HepG2 (cell line): ENCODE results near the gene LRRC27. TPM values are rescaled to one million over a fixed set of nuclear protein-coding genes. Genes with fewer than 3 reads are reported as not detected.

Experiments used
- DPF2 ChIP-seq: sonication (generic); formaldehyde crosslinking; IDR thresholded peaks from 2 replicates; pipeline ENCODE4 v1.4.0; 2020; ENCODE audit warnings: mild to moderate bottlenecking, low read depth, missing genetic modification reagents, borderline replicate concordance
- HBP1 ChIP-seq: IDR thresholded peaks from 2 replicates; pipeline ENCODE4 v1.6.1; 2016; ENCODE audit warnings: low read depth, control low read depth
- HES4 ChIP-seq: sonication (generic); formaldehyde crosslinking; IDR thresholded peaks from 2 replicates; pipeline ENCODE4 v1.9.0; 2021; ENCODE audit warnings: mild to moderate bottlenecking, missing genetic modification reagents, borderline replicate concordance
- JUND ChIP-seq: sonication (generic); formaldehyde crosslinking; IDR thresholded peaks from 2 replicates; pipeline ENCODE4 v1.8.0; 2022; ENCODE audit warnings: mild to moderate bottlenecking, missing genetic modification reagents
- MIER2 ChIP-seq: IDR thresholded peaks from 2 replicates; pipeline ENCODE4 v1.6.1; 2016; ENCODE audit warnings: missing biosample characterization, missing genetic modification reagents
- NFYC ChIP-seq: IDR thresholded peaks from 2 replicates; pipeline ENCODE4 v1.6.1; 2016; ENCODE audit warnings: missing genetic modification reagents, missing compliant biosample characterization
- PITX1 ChIP-seq: sonication (generic); formaldehyde crosslinking; IDR thresholded peaks from 2 replicates; pipeline ENCODE4 v1.5.1; 2020; ENCODE audit warnings: mild to moderate bottlenecking, missing genetic modification reagents
- REST ChIP-seq, 2 experiments: IDR thresholded peaks; 2 replicates each; pipeline ENCODE4 v1.6.1; 2011 to 2012; ENCODE audit warnings: low read length in 2 of 2, borderline replicate concordance in 1 of 2, low read depth in 1 of 2, mild to moderate bottlenecking in 1 of 2, moderate library complexity in 1 of 2
- TFDP2 ChIP-seq: sonication (generic); formaldehyde crosslinking; IDR thresholded peaks from 2 replicates; pipeline ENCODE4 v1.4.0; 2020; ENCODE audit warnings: missing genetic modification reagents
- ZNF282 ChIP-seq: fragments of 450-650 bp; IDR thresholded peaks from 2 replicates; pipeline ENCODE4 v1.6.1; 2018; ENCODE audit not compliant: partially characterized antibody
- ZNF296 ChIP-seq: sonication (generic); formaldehyde crosslinking; conservative IDR thresholded peaks from 2 replicates; pipeline ENCODE4 v1.5.0; 2020; ENCODE audit warnings: mild to moderate bottlenecking, missing genetic modification reagents
- ZNF703 ChIP-seq: sonication (generic); formaldehyde crosslinking; IDR thresholded peaks from 2 replicates; pipeline ENCODE4 v1.5.1; 2020; ENCODE audit warnings: missing genetic modification reagents, mild to moderate bottlenecking, moderate library complexity, borderline replicate concordance
- polyA plus RNA-seq, 8 experiments: library from polyadenylated mRNA; depleted of rRNA in 3 of 8; stranded (reverse) in 7 of 8; unstranded in 1 of 8; fragments of >200 nt; fragmentation: Illumina TruSeq in 4 of 8; extraction: Trizol in 4 of 8; gene quantifications; 2 replicates each; pipeline versions ENCODE4 v1.2.1 to v1.2.3, GENCODE V29; 2011 to 2016; ENCODE audit warnings: low read depth in 4 of 8, missing spikeins in 1 of 8, mixed read lengths in 1 of 8; ENCODE audit not compliant: insufficient read depth in 1 of 8
- total RNA-seq, 5 experiments: library from RNA; depleted of rRNA; stranded (reverse); fragments of >200 nt; fragmentation: Illumina TruSeq; extraction: Trizol; gene quantifications; 2 replicates each; pipeline ENCODE4 v1.2.3, GENCODE V29; 2016; ENCODE audit warnings: low read depth in 1 of 5
- TF ChIP-seq, protein P1 (sequence below): sonication (generic); formaldehyde crosslinking; IDR thresholded peaks from 2 replicates; pipeline ENCODE4 v1.4.0; 2020; ENCODE audit warnings: missing genetic modification reagents
- TF ChIP-seq, protein P2 (sequence below): sonication (generic); formaldehyde crosslinking; IDR thresholded peaks from 2 replicates; pipeline ENCODE4 v1.8.0; 2022; ENCODE audit warnings: missing genetic modification reagents, mild to moderate bottlenecking, borderline replicate concordance
- TF ChIP-seq, protein P3 (sequence below): IDR thresholded peaks from 2 replicates; pipeline ENCODE4 v1.6.1; 2016
- TF ChIP-seq, protein P4 (sequence below): sonication (generic); formaldehyde crosslinking; IDR thresholded peaks from 2 replicates; pipeline ENCODE4 v1.8.0; 2022; ENCODE audit warnings: missing genetic modification reagents, low read depth, mild to moderate bottlenecking, borderline replicate concordance

LRRC27 gene
- total and polyA plus RNA-seq, 2 of the 13 experiments (the other 11 are each of a cell fraction or from before 2014, with no cell fraction given), result 4.2 to 4.6 TPM

DNA sequence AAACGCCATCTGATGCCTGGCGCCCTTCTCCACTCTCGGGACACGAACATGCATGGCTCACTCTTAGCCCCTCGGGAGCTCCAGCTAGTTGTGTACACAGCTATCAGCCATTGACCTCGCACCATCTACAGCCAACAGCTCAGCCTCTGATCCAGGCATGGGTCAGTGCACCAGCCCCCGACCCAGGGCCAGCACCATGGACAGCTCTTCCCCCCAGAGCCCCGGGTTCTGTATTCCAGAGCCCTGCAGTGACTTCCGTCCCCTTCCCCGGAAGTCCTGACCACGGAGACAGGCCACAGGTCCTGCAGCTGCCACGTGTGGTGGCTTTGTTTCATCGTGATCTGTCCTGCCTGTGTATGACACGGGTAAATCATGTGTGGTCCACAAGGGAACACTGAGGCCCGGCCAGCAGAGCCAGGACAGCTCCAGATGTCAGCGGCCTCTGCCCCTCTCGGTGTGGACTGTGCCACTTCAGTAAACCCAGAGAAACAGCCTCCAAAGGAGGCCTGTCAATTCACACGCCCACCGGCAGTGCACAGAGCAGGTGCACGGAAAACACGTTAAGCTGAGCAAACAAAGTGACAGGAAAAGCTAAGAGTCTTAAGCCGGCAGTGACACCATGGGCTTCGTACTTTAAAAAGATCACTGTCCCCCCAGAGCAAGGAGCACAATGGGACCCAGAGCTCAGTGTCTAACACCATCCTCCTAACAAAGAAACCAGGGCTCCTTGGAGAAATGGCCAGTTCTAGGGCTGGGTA, 37.3 kb upstream of the LRRC27 start (continued):
- TF ChIP-seq TFDP2 (CRISPR knock-in tag) (no peak), ZNF296 (peak; percentile 47; the same call in 1 of the 2 replicates), PITX1 (CRISPR knock-in tag) (0 out of 2 replicates have a peak, but pooled peaks have one; percentile 36), ZNF282 (no peak), HES4 (CRISPR knock-in tag) (peak; percentile 71; the same call in 1 of the 2 replicates), ZNF703 (CRISPR knock-in tag) (no peak), REST (IDR thresholded peaks at IDR 0.05; ENCODE audit: borderline replicate concordance in 1 of 2, low read depth in 1 of 2, low read length in 2 of 2) (peak in 1 of 2 experiments; percentile 98), NFYC (CRISPR knock-in tag) (no peak), DPF2 (CRISPR knock-in tag) (no peak), JUND (CRISPR knock-in tag) (no peak), MIER2 (peak; percentile 96), HBP1 (0 out of 2 replicates have a peak, but pooled peaks have one; percentile 61)
- TF ChIP-seq, protein P1, sequence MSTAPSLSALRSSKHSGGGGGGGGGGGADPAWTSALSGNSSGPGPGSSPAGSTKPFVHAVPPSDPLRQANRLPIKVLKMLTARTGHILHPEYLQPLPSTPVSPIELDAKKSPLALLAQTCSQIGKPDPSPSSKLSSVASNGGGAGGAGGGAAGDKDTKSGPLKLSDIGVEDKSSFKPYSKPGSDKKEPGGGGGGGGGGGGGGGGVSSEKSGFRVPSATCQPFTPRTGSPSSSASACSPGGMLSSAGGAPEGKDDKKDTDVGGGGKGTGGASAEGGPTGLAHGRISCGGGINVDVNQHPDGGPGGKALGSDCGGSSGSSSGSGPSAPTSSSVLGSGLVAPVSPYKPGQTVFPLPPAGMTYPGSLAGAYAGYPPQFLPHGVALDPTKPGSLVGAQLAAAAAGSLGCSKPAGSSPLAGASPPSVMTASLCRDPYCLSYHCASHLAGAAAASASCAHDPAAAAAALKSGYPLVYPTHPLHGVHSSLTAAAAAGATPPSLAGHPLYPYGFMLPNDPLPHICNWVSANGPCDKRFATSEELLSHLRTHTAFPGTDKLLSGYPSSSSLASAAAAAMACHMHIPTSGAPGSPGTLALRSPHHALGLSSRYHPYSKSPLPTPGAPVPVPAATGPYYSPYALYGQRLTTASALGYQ (CRISPR knock-in tag), result no peak
- TF ChIP-seq, protein P2, sequence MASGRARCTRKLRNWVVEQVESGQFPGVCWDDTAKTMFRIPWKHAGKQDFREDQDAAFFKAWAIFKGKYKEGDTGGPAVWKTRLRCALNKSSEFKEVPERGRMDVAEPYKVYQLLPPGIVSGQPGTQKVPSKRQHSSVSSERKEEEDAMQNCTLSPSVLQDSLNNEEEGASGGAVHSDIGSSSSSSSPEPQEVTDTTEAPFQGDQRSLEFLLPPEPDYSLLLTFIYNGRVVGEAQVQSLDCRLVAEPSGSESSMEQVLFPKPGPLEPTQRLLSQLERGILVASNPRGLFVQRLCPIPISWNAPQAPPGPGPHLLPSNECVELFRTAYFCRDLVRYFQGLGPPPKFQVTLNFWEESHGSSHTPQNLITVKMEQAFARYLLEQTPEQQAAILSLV (CRISPR knock-in tag), result 0 out of 2 replicates have a peak, but pooled peaks have one; percentile 37
- TF ChIP-seq, protein P3, sequence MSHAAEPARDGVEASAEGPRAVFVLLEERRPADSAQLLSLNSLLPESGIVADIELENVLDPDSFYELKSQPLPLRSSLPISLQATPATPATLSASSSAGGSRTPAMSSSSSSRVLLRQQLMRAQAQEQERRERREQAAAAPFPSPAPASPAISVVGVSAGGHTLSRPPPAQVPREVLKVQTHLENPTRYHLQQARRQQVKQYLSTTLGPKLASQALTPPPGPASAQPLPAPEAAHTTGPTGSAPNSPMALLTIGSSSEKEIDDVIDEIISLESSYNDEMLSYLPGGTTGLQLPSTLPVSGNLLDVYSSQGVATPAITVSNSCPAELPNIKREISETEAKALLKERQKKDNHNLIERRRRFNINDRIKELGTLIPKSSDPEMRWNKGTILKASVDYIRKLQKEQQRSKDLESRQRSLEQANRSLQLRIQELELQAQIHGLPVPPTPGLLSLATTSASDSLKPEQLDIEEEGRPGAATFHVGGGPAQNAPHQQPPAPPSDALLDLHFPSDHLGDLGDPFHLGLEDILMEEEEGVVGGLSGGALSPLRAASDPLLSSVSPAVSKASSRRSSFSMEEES, result peak; percentile 51; the same call in 1 of the 2 replicates
- TF ChIP-seq, protein P4, sequence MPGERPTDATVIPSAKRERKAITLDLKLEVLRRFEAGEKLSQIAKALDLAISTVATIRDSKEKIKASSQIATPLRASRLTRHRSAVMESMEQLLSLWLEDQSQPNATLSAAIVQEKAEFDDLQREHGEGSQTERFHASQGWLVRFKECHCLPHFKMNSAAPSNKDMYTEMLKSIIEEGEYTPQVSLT (CRISPR knock-in tag), result no peak
